Frontal cortex (tissue), 4 donors: Measurements from ENCODE around the gene FKBP10. TPM values are rescaled to one million over a fixed set of nuclear protein-coding genes. Genes with fewer than 3 reads are reported as not detected.
"Not testable (repeated sequence)": the region's sequence is repeated elsewhere in the genome, so short reads cannot be mapped to it uniquely, and the experiment has no call there.

Experiments used
- DNase-seq, 2 donors: peaks; one replicate each; pipeline ENCODE4 v3.0.0; 2012; ENCODE audit warnings: low spot score in 2 of 2
- FAIRE-seq: peaks from 2 replicates; lab custom pipeline; 2012; peaks lifted over from hg19 to GRCh38; lab: Jason Lieb, UNC
- total RNA-seq: library from RNA; depleted of rRNA; stranded (reverse); fragments of >200 nt; gene quantifications from one replicate; pipeline ENCODE4 v1.2.3, GENCODE V29; 2014
- donor health status: control.
- donor health status: control.
- donor health status: control.

The FKBP10 gene
- total RNA-seq, 1 donor from 2014 or later, result 9.0 TPM

- DNase-seq (no peak), FAIRE-seq (no peak)
Observed at GRCh38 chr17:41803049-41804020, 9.5 kb upstream of the FKBP10 start.

- DNase-seq (no peak), FAIRE-seq (no peak)
Observed at GRCh38 chr17:41806685-41807445, 5.9 kb upstream of the FKBP10 start.

- FAIRE-seq (no peak), DNase-seq (no peak)
Observed at GRCh38 chr17:41810659-41811548, 1.9 kb upstream of the FKBP10 start.

- DNase-seq (peak; percentile 81), FAIRE-seq (no peak)
Observed at GRCh38 chr17:41811549-41812380, 1.0 kb upstream of the FKBP10 start, which contains the start of gene P3H4. Gene P3H4 (minus strand): TSS chr17:41811949. CDS start chr17:41811915, 34 bp downstream.

GRCh38 chr17:41813152-41813680 lies 412 bp downstream of the FKBP10 start:
- FAIRE-seq, result no peak
- no peak for DNase-seq

GRCh38 chr17:41813699-41814124 lies 908 bp downstream of the FKBP10 start:
- FAIRE-seq (no peak), DNase-seq (no peak)

- DNase-seq (no peak), FAIRE-seq (no peak)
Observed at GRCh38 chr17:41814195-41814594, 1.4 kb downstream of the FKBP10 start.

GRCh38 chr17:41816637-41817320 lies 4.0 kb downstream of the FKBP10 start:
- DNase-seq (no peak), FAIRE-seq (no peak)

GRCh38 chr17:41818024-41818423 lies 5.2 kb downstream of the FKBP10 start:
- FAIRE-seq, result no peak

GRCh38 chr17:41821776-41822175 lies 9.0 kb downstream of the FKBP10 start:
- FAIRE-seq (no peak), DNase-seq (no peak)

More at GRCh38 chr17:41818024-41818423, 5.2 kb downstream of the FKBP10 start:
- DNase-seq, result no peak

GRCh38 chr17:41822216-41823140 lies 9.7 kb downstream of the FKBP10 start:
- no peak for DNase-seq
- no peak for FAIRE-seq

- no peak for FAIRE-seq
Observed at GRCh38 chr17:41823141-41823524, 10.3 kb downstream of the FKBP10 start.

GRCh38 chr17:41823580-41823979 lies 10.8 kb downstream of the FKBP10 start:
- no peak for DNase-seq
- no peak for FAIRE-seq

More at GRCh38 chr17:41823141-41823524, 10.3 kb downstream of the FKBP10 start:
- no peak for DNase-seq

- FAIRE-seq, result no peak
- no peak for DNase-seq
Observed at GRCh38 chr17:41824086-41824485, 11.3 kb downstream of the FKBP10 start.

- DNase-seq (no peak), FAIRE-seq (no peak)
Observed at GRCh38 chr17:41825175-41825845, 12.5 kb downstream of the FKBP10 start.

- DNase-seq, FAIRE-seq: not testable (repeated sequence)
Observed at GRCh38 chr17:41829961-41830360, 17.2 kb downstream of the FKBP10 start.
